Measurements from ENCODE around the gene SPDYE3.
"Not testable (repeated sequence)": the region's sequence is repeated elsewhere in the genome, so short reads cannot be mapped to it uniquely, and the experiment has no call there.

The SPDYE3 gene

GRCh38 chr7:100307402-100307801, at the start of gene SPDYE3:
TSS of gene SPDYE3 (plus strand) at chr7:100307702. CDS start at chr7:100307886, 184 bp downstream.
- H3K27ac Mint-ChIP-seq, H3K4me3 Mint-ChIP-seq, H3K4me1 Mint-ChIP-seq: not testable (repeated sequence)

GRCh38 chr7:100259984-100260383, 47.5 kb upstream of the SPDYE3 start:
- not testable (repeated sequence) for H3K27me3 Mint-ChIP-seq, H3K4me1 Mint-ChIP-seq, H3K27ac Mint-ChIP-seq, H3K36me3 Mint-ChIP-seq, H3K9me3 Mint-ChIP-seq, H3K4me3 Mint-ChIP-seq

More at GRCh38 chr7:100307402-100307801, at the start of gene SPDYE3:
- H3K9me3 Mint-ChIP-seq, H3K36me3 Mint-ChIP-seq, H3K27me3 Mint-ChIP-seq: not testable (repeated sequence)

- H3K9me3 Mint-ChIP-seq, H3K4me1 Mint-ChIP-seq, H3K4me3 Mint-ChIP-seq, H3K27me3 Mint-ChIP-seq, H3K36me3 Mint-ChIP-seq, H3K27ac Mint-ChIP-seq: not testable (repeated sequence)
Observed at GRCh38 chr7:100262896-100263295, 44.6 kb upstream of the SPDYE3 start.

- H3K27me3 Mint-ChIP-seq, H3K36me3 Mint-ChIP-seq, H3K27ac Mint-ChIP-seq, H3K4me3 Mint-ChIP-seq, H3K4me1 Mint-ChIP-seq, H3K9me3 Mint-ChIP-seq: not testable (repeated sequence)
Observed at GRCh38 chr7:100264223-100264622, 43.3 kb upstream of the SPDYE3 start.

- not testable (repeated sequence) for H3K9me3 Mint-ChIP-seq, H3K27ac Mint-ChIP-seq, H3K4me1 Mint-ChIP-seq, H3K36me3 Mint-ChIP-seq, H3K4me3 Mint-ChIP-seq, H3K27me3 Mint-ChIP-seq
Observed at GRCh38 chr7:100264669-100265165, 42.8 kb upstream of the SPDYE3 start.

- not testable (repeated sequence) for H3K27me3 Mint-ChIP-seq, H3K9me3 Mint-ChIP-seq, H3K4me3 Mint-ChIP-seq, H3K4me1 Mint-ChIP-seq, H3K36me3 Mint-ChIP-seq, H3K27ac Mint-ChIP-seq
Observed at GRCh38 chr7:100265851-100266250, 41.7 kb upstream of the SPDYE3 start.

GRCh38 chr7:100266576-100267354, 40.7 kb upstream of the SPDYE3 start:
- Mint-ChIP-seq H3K27ac (no peak overlapping the region), H3K27me3 (no peaks in the 10 kb centered on the region), H3K4me3 (no peak overlapping the region), H3K36me3 (peaks cover 3% of the 10 kb centered on the region), H3K9me3 (no peaks in the 10 kb centered on the region), H3K4me1 (peaks cover 8% of the 10 kb centered on the region)

GRCh38 chr7:100267648-100268047, 39.9 kb upstream of the SPDYE3 start:
- H3K27me3 Mint-ChIP-seq = no peaks in the 10 kb centered on the region
- no peak overlapping the region for H3K4me3 Mint-ChIP-seq
- no peak overlapping the region for H3K27ac Mint-ChIP-seq
- H3K36me3 Mint-ChIP-seq = peaks cover 1% of the 10 kb centered on the region
- no peaks in the 10 kb centered on the region for H3K9me3 Mint-ChIP-seq
- peaks cover 8% of the 10 kb centered on the region for H3K4me1 Mint-ChIP-seq

GRCh38 chr7:100268882-100269281, 38.6 kb upstream of the SPDYE3 start:
- not testable (repeated sequence) for H3K4me3 Mint-ChIP-seq, H3K36me3 Mint-ChIP-seq, H3K9me3 Mint-ChIP-seq, H3K27me3 Mint-ChIP-seq, H3K27ac Mint-ChIP-seq, H3K4me1 Mint-ChIP-seq

GRCh38 chr7:100269306-100270045, 38.0 kb upstream of the SPDYE3 start:
- not testable (repeated sequence) for H3K9me3 Mint-ChIP-seq, H3K4me3 Mint-ChIP-seq, H3K36me3 Mint-ChIP-seq, H3K4me1 Mint-ChIP-seq, H3K27ac Mint-ChIP-seq, H3K27me3 Mint-ChIP-seq

- not testable (repeated sequence) for H3K9me3 Mint-ChIP-seq, H3K27ac Mint-ChIP-seq, H3K36me3 Mint-ChIP-seq, H3K27me3 Mint-ChIP-seq
- Mint-ChIP-seq H3K4me1 (peaks cover 13% of the 10 kb centered on the region), H3K4me3 (peak overlapping the region; percentile 79)
Observed at GRCh38 chr7:100270046-100270918, 37.2 kb upstream of the SPDYE3 start.

- H3K27ac Mint-ChIP-seq = peak overlapping the region; percentile 23
- not testable (repeated sequence) for H3K36me3 Mint-ChIP-seq, H3K27me3 Mint-ChIP-seq, H3K9me3 Mint-ChIP-seq
- peaks cover 14% of the 10 kb centered on the region for H3K4me1 Mint-ChIP-seq
- H3K4me3 Mint-ChIP-seq = peak overlapping the region; percentile 79
Observed at GRCh38 chr7:100270941-100271593, 36.4 kb upstream of the SPDYE3 start.

- peak overlapping the region; percentile 76 for H3K4me3 Mint-ChIP-seq
- no peaks in the 10 kb centered on the region for H3K9me3 Mint-ChIP-seq
- H3K27ac Mint-ChIP-seq = no peak overlapping the region
- H3K4me1 Mint-ChIP-seq = peaks cover 14% of the 10 kb centered on the region
- H3K27me3 Mint-ChIP-seq = no peaks in the 10 kb centered on the region
- no peaks in the 10 kb centered on the region for H3K36me3 Mint-ChIP-seq
Observed at GRCh38 chr7:100271716-100272537, 35.6 kb upstream of the SPDYE3 start.

GRCh38 chr7:100272538-100272902, 35.0 kb upstream of the SPDYE3 start:
- H3K27me3 Mint-ChIP-seq, H3K9me3 Mint-ChIP-seq, H3K36me3 Mint-ChIP-seq, H3K27ac Mint-ChIP-seq: not testable (repeated sequence)
- peak overlapping the region; percentile 72 for H3K4me3 Mint-ChIP-seq
- H3K4me1 Mint-ChIP-seq = peaks cover 14% of the 10 kb centered on the region

- Mint-ChIP-seq H3K4me3 (no peak overlapping the region), H3K4me1 (peaks cover 14% of the 10 kb centered on the region), H3K9me3 (no peaks in the 10 kb centered on the region), H3K27ac (peak overlapping the region; percentile 79), H3K36me3 (peaks cover 2% of the 10 kb centered on the region), H3K27me3 (no peaks in the 10 kb centered on the region)
Observed at GRCh38 chr7:100275120-100275519, 32.4 kb upstream of the SPDYE3 start.

All from activated naive CD4-positive, alpha-beta T cell treated with anti-CD3 and anti-CD28 coated beads, Interleukin-2, amount 50 U/mL, for 24 hours (primary cell).